DLD1 (cell line): ENCODE results near the gene ATP11C.
"Not testable (repeated sequence)": the region's sequence is repeated elsewhere in the genome, so short reads cannot be mapped to it uniquely, and the experiment has no call there.

Experiments used
- in situ Hi-C: cut with HindIII; loops from 2 replicates; pipeline ENCODE4 v1.10.0; 2017; ENCODE audit warnings: low sequenced_read_pairs

Gene ATP11C

DNA sequence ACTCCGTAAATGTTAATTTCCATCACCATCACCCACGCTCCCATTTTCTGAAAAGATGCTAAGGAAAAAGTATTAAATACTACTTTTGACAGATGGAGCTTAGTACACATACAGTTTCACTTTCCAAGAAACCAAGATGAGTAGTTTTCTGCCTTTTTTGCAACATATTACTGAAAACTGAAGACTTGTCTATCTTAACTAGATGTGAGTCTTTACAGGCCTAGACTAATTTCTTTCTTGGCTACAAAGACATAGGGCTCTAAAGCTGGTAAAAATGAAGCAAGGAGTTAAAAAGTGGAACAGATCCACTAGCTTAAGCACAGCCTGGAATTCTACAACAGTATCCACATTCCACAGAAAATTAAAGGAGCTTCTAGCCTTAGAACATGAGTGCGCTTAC is 68.2 kb downstream of the ATP11C start:
- in situ Hi-C loops, result no loop called here

DNA sequence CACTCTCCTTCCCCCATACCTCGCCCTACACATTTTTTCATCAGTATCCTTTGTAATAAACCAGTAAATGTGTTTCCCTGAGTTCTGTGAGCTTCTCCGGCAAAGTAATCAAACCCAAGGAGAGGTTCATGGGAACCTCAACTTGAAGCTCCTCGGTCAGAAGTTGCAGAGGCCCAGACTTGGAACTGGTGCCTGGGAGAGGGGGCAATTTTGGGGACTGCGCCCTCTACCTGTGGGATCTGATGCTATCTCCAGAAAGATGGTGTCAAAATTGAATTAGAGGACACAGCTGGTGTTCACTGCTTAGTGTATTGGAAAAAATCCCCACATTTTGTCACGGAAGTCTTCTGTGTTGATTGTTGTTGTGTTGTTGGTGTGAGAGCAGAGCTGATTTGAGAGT is 70.6 kb downstream of the ATP11C start:
- in situ Hi-C loops, result no loop called here

DNA sequence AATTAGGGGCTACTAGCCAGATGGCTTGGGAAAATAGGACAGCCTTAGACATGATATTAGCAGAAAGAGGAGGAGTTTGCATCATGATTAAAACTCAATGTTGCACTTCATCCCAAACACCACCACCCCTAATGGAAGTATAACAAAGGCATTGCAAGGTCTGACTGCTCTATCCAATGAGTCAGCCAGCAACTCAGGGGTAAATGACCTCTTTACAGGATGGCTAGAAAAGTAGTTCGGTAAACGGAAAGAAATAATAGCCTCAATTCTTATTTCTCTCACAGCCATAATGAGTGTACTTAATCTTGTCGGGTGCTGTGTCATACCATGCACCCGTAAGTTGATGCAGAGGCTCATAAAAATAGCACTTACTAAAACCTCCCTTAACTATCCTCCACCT is 76.0 kb downstream of the ATP11C start:
- in situ Hi-C loops, result not testable (repeated sequence)

DNA sequence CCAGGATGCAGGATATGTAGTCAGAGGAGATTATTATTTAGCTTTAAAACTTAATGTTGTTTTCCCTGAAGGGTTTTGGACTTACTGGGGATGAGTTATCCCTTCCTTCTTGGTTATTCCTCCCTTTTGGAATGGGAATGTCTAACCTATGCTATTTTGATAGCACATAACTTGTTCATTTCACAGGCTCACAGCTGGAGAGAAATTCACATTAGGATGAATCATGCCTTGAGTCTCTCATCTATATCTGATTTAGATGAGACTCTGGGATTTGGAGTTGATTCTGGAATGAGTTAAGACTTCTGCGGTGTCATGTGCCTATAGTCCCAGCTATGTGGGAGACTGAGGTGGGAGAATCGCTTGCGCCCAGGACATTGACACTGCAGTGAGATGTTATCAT is 81.1 kb downstream of the ATP11C start:
- in situ Hi-C loops, result no loop called here

DNA sequence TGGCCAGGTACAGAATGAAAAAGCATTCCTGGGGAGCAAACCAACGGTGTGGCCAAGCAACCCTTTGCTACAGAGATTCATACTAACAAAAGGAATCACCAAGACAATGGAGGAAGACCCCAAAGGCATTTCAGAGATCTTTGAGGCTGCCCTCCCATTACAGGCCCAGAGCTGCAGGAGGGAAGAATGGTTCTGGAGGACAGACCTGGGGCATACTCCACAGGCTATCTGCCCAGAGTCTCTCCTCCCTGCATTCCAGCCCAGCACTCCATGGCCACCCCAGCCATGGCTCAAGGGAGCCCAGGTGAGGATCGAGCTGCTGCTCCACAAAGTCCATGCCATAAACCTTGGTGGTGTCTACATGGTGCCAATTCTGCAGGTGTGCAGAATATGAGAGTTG is 81.9 kb downstream of the ATP11C start:
- in situ Hi-C loops, result no loop called here

DNA sequence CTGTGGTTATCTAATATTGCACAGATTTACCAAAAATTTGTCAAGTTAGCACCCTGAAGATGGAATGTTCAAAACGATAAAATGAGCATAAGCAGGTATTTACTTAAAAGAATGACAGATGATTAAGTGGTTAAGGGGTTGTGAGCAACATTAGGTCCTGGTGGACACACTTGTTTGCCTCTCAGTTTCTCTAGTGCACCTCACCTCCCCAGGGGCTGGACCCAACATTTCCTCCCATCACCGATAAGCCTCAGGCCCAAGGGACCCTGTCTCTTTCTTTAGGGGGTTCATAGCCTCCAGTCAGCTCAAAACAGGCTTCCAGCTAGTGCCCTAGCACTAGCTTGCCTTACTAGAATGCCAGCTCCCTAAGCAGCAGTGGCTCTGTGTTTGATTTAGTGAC is 88.0 kb downstream of the ATP11C start:
- in situ Hi-C loops, result no loop called here

DNA sequence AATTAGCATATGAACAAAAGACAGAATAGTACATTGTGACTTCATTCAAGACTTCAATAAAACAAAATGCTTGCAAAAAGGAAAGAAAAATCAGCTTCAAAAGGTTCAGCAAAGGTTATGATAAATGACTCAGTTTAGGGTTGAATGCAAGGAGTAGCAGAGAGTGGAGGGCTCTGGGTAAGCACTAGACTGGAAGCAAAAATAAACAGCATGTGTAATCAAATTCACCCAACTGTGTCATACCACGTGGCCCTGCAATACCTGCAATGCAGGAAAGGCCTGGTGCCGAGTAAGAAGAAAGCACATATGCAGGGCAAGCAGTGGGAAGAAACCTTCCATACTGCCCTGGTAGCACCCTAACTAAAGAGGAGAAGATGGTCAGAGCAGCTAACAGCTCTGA is 88.7 kb downstream of the ATP11C start:
- in situ Hi-C loops, result no loop called here

DNA sequence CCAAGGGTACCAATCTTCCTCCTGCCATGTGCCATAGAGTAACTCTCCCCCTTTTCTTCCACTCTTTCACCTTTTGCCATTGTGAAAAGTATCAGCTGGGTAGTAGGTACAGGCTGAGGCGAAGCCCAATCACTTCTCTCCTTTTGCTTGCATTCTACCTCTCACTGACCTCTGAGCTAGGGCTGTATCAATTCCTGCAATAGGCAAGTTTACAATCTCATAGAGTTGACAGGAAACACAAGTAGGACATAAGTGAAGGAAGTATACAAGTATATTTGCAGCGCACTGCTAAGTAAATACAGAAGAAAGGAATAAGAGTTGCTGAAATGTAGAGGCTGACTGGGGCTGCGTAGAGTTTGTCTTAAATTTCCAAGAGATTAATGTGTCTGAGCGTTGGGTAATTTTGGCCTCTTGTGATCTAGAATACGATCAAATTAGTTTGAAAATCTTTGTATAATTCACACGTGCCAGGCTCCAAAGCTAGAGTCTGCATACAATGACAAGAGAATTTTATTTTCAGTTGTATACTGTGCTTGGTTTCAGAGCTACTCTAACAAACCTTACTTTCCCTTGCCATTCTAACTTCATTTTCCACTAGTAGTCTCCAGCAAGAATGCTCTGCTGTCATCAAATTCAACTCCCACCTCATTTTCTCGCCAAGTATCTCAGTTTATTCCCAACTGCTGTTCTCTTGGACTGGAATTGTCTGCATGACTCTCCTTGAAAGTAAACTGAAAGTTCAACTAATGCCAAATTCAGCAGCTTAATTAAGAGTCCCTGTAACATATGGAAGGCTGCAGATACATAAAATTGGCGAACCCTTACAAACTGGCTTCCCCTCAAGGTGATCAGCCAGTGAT is 90.3 kb downstream of the ATP11C start:
- in situ Hi-C loops, result no loop called here

DNA sequence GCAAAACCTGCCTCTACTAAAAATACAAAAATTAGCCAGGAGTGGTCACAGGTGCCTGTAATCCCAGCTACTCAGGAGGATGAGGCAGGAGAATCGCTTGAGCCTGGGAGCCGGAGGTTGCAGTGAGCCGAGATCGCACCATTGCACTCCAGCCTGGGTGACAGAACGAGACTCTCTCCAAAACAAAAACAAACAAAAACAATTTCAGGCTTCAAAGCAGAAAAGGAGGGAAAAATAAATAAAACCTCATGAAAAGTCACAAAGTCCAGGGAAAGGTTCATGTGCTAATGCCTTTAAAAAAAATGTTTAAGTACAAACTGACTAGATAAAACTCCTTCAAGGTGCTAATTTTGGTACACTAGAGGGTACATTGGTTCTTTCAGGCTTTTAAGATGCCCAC is 96.5 kb downstream of the ATP11C start:
- in situ Hi-C loops, result not testable (repeated sequence)

DNA sequence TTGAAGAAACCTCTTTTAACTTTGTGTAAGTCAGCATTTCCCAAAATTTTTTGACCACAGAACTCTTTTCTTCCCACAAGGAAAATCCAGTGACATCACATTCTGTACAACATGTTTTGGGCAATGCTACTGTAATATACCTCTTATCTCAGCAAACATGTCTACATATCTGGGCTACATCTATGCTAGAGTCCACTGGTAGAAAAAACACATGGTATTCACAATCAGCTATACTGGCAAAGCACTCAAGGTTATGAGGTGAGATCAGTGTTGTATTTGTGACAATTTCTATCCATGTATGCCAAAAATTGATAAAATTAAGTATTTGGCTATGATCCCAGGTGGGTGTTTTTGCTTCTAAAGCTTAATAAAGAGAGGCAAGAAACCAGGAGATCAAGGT is 98.0 kb downstream of the ATP11C start:
- in situ Hi-C loops, result no loop called here

DNA sequence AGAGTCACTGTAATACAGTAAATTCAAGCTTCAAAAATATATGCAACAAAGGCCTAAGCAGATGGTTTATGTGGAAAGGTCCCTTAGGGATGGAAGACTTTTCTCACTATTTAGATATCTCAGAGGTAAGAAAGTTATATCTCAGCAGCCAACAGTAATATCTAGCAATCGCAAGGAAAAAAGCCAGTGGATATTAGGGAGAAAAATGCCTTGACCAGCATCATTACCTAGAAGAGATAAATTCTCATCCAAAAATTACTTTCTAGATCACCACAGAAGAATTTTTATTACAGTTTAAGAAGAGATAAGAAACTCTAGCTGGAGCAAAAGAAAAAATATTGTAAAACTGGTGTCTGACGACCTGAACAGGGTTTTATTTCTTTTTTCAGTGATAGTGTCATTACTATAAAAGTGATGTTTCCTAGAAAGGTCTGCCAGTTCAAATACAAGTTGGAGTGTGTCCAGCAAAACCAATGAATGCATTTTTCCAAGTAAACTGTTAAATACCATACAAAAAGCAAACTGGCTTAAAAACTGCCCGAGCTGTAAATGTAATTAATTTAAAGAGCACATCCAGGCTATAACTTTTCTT is 100.0 kb downstream of the ATP11C start:
- in situ Hi-C loops, result no loop called here

DNA sequence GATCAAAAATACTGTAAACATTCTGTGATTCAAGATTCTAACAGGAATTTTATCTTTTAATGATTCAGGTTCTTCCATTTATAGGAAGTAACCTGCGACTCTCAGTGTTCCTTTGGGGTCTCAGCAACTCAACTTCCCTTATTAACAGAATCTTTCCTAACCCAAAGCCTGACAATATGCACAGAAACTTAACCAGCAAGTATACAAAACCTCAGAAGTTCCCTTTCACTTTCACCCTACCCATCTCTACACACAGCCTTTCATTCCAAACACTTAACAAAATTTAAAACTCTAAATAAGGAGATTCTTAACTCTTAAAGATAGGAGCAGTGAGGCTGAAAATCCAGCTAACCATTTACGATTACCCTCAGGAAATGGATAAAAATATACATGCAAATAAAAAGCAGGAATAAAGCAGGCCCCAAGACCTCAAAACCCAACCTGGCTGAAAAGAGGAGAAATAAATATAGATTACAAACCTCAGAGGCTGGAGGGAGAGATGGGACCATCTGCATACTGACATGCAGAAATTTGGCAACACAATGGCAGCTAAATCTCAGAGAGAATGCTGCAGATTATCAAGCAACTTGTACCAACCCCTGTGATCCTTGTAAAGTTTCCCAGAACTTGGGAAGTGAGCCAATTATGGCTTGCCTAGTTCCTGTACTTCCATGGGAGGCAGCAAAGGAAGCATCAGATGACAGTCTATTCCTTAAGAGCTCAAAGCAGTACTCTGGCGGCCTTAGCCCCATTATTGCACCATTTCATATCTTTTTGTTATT is 101.0 kb downstream of the ATP11C start:
- in situ Hi-C loops, result no loop called here

DNA sequence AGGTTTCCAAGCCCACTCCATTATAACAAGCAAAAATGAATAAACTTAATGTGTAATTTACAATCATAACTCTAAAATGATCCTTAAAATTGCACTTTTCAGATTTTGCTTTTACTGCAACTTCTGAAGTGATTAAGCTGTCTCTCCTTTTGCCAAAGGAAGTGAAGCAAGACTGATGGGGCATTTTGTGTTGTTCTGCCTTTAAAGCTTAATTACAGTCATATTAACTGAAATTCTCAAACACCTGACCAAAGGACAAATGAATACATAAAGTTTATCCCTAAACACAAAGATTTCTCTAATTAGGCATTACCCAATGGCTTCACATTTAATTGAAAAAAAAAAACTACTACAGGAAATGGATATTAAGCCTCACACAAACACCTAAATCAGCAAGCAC is 101.8 kb downstream of the ATP11C start:
- in situ Hi-C loops, result no loop called here

DNA sequence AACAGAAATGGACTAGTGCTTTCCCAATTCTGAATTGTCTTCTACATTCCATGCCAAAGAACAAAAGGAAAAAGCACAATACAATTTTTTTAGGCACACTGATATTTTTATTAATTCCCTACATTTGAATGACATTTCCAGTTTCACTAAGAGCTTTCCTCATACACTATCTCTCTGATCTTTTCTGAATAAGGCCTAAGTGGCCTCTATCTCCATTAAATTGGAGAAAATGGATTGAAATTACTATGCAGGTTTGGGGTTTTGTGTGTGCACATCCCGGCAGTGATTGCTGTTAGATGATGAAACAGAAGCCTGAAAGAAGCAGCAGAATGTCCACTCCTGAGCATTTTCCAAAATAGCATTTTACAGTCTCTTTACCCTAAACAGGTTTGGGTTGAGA is 104.0 kb downstream of the ATP11C start:
- in situ Hi-C loops, result no loop called here

DNA sequence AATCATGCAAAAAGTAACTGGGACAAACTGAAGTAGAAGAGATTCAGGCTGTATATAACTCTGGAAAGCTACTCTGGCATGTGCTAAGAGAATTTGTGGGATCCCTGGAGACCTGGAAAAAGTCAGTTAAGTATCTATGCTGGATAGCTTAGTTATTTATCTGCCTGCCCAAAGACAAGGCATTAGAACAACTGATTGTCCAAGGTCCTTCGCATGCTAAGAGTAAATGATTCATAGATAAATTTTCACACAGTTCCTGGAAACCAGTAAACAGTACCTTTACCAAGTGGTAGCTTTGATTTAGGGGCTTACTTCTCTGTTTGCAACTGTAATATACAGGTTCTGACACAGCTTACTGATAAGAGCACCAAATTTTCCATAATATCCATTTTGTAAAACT is 104.8 kb downstream of the ATP11C start:
- in situ Hi-C loops, result no loop called here

DNA sequence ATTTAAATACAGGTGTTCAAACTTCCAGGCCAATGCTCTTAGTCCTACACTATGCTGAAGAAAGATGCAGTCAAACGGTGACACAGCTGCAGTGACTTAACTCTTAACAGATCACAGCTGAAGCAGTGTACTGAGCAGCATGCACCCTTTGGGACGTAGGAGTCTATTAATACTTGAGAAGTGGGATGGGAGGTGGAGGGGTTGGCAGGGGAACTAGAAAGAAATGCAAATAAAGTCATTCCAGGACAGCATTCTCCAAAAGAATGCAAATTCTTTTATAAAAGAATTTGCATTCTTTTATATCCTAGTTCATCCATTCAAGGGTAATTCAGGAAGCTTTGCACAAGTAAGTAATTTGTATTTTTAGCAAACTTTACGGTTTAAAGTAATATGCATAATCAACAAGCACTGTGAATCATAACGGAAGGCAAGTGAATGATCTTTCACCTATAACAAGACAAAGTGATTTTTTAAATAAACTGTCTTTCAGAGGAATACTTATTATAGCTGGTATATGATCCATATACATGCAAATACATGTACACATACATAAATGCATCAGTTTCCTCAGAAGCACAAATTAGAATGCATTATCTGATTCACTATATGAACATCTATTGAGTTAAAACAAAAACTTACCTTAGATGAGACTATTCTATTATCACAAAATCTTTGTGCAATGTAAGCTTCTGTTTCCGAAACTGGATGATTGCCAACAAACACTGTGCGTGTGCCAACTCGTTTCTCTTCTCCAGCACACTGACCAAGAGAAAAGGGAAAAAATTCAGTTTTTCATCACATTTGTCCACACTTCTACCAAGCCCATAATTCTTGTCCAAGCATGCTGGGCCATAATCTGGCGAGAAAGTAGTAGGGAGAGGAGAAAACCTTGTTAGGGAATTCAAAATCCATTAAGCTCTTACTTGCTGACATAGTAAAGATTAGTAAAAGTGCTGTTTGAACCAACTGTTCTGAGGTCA is 106.5 kb downstream of the ATP11C start:
- in situ Hi-C loops, result no loop called here

DNA sequence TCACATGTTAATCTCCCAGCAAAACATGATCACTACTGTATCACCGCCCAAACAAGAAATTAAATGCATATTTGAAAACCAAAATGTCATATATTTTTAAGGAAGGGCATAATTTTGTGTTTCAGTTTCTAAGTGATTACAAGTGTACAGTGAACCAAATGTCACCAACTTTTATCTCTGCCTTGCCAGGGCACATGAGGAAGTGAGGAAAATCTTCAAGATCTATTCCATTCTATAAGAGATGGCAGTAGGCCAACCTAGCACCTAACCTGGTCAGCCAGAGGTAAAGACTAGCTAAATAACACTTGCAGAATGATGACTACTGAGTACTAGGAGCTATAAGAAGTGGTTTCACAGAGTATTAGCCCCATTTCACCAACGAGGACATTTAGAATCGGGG is 107.2 kb downstream of the ATP11C start:
- in situ Hi-C loops, result no loop called here

DNA sequence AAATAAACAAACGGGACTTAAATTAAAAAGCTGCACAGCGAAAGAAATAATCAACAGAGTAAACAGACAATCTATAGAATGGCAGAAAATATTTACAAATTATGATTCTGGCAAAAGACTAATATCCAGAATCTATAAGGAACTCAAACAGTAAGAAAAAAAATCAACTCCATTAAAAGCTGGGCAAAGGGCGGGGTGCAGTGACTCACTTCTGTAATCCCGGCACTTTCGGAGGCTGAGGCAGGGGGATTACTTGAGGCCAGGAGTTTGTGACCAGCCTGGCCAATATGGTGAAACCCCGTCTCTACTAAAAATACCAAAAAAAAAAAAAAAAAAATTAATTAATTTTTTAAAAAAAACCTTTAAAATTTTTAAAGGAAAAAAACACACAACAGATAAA is 109.0 kb downstream of the ATP11C start:
- in situ Hi-C loops, result no loop called here

DNA sequence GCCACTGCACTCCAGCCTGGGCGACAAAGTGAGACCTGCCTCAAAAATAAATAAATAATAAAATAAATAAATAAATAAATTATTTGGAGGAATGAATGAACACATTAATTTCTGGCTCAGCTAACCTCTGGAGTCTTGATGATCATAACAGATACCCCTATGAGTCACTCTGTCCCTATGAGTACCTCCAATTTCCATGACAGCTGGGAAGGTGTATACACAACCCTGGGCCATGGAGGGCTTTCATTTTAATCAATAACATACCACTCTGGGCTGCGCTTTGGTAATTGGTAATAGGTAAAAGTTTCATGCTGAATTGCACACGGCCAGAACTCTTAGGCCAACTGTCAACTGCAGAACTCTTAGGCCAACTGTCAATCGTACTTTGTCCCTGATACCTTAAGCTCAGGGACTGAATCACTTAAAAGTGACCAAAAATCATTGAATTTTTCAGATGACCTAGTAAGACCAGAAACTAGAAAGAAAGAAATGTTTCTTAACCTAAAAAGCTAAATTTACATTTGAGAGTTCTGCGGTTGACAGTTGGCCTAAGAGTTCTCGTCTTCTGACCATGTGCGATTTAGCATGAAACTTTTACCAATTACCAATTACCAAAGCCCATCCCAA is 112.4 kb downstream of the ATP11C start:
- in situ Hi-C loops, result no loop called here

DNA sequence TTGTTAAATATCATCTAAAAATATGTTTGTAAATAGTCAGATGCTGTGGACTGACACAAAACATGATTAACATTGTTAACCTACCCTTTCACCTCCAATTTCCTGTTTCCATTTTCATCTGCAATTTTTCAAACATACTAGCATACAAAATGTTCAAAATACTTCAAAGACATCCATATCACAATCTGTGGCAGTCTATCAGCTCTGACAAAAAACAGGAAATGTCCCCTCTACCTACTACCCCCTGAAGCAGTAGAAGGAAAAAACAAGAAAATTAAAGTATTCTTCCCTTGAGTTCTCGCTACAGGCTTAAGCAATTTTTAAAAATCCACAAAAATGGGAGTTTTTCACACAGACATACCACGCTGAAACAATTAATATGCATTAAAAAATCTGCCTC is 116.6 kb downstream of the ATP11C start:
- in situ Hi-C loops, result no loop called here
